ENCODE measurements around the gene LRRFIP1. TPM values are rescaled to one million over a fixed set of nuclear protein-coding genes. Genes with fewer than 3 reads are reported as not detected.

Gene LRRFIP1
- total RNA-seq, 1 donor from 2014 or later: 40.7 TPM

DNA sequence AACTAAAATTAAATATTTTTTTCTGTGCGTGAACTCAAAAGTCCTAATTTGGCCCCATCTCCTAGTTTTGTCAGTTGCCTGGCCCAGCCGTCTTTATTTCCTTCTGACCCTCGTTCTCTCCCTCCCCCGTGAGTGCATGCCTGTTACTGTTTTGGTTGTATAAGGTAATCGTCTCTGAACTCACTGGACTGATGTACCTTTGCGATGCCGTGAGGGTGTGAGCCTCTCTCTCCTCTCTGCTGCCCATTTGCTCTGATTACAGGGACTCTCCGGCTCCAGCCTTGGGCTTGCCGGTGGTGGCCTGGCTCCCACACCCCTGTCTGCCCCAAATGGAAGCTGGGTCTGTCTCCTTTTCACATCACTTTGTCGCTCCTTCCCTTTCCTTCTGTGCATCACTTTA is 104.7 kb downstream of the LRRFIP1 start:
- no peak overlapping the region for H3K4me3 Mint-ChIP-seq
- peaks cover 12% of the 10 kb centered on the region for H3K36me3 Mint-ChIP-seq
- Histone ChIP-seq H3K79me2 (ENCODE audit: low read depth) (no peaks in the 10 kb centered on the region), H3K9ac (no peak overlapping the region), H3K36me3 (no peaks in the 10 kb centered on the region), H3K27me3 (no peaks in the 10 kb centered on the region), H2AFZ (replicated peaks) (no peak overlapping the region), H3K9me3 (ENCODE audit: low read depth) (no peaks in the 10 kb centered on the region), H4K20me1 (ENCODE audit: low read depth) (peaks cover 28% of the 10 kb centered on the region), H3K4me3 (no peak overlapping the region), H3K4me2 (no peak overlapping the region), H3K4me1 (peaks cover 13% of the 10 kb centered on the region), H3K27ac (no peak overlapping the region), H3F3A (ENCODE audit: low read depth) (no peaks in the 10 kb centered on the region)
- H3K27me3 Mint-ChIP-seq (ENCODE audit: insufficient read depth, low read depth): peaks cover 5% of the 10 kb centered on the region
- no peak for TF ChIP-seq EZH2phosphoT487 (IDR thresholded peaks at IDR 0.05)
- no peak for TF ChIP-seq EZH2 (IDR thresholded peaks at IDR 0.05)
- TF ChIP-seq, protein P1, sequence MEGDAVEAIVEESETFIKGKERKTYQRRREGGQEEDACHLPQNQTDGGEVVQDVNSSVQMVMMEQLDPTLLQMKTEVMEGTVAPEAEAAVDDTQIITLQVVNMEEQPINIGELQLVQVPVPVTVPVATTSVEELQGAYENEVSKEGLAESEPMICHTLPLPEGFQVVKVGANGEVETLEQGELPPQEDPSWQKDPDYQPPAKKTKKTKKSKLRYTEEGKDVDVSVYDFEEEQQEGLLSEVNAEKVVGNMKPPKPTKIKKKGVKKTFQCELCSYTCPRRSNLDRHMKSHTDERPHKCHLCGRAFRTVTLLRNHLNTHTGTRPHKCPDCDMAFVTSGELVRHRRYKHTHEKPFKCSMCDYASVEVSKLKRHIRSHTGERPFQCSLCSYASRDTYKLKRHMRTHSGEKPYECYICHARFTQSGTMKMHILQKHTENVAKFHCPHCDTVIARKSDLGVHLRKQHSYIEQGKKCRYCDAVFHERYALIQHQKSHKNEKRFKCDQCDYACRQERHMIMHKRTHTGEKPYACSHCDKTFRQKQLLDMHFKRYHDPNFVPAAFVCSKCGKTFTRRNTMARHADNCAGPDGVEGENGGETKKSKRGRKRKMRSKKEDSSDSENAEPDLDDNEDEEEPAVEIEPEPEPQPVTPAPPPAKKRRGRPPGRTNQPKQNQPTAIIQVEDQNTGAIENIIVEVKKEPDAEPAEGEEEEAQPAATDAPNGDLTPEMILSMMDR (IDR thresholded peaks at IDR 0.05): no peak
- peaks cover 28% of the 10 kb centered on the region for H3K4me1 Mint-ChIP-seq
- DNase-seq (ENCODE audit: low spot score): no peak
- H3K9me3 Mint-ChIP-seq: no peaks in the 10 kb centered on the region
- H3K27ac Mint-ChIP-seq: no peak overlapping the region

DNA sequence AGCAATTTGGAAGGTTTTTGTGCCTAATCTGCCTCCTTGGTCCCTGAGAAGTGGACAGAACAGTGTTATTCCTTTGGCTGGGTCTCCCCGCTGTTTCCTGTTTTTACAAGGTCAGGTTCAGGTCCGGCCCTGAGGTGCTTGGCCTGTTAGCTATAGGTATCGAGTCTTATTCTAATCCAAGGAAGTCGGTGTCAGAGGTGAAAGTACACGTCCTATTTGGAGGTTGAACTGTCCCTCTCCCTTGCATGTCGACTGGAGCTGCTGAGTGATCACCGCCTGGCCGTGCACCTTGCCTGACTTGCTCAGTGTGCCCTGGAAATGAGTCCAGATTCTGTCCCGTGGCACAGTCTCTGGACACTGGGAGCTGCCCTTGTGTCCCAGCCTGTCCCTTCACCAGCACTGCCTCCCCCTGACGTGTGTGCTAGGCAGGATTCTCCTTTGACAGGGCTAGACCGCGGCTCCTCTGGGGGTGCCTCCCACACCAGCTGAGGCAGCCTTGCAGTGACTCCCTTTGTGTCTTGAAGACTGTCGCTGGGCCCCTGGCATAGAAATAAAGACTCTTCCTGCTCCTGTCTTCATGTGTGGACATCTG is 105.5 kb downstream of the LRRFIP1 start:
- Histone ChIP-seq H3K4me1 (peaks cover 13% of the 10 kb centered on the region), H2AFZ (replicated peaks) (no peak overlapping the region), H3K4me2 (no peak overlapping the region), H3K79me2 (ENCODE audit: low read depth) (no peaks in the 10 kb centered on the region), H3K27ac (no peak overlapping the region), H3K4me3 (no peak overlapping the region), H3K9me3 (ENCODE audit: low read depth) (no peaks in the 10 kb centered on the region), H3K36me3 (no peaks in the 10 kb centered on the region), H3F3A (ENCODE audit: low read depth) (no peaks in the 10 kb centered on the region), H3K9ac (no peak overlapping the region), H4K20me1 (ENCODE audit: low read depth) (peaks cover 28% of the 10 kb centered on the region), H3K27me3 (no peaks in the 10 kb centered on the region)
- Mint-ChIP-seq H3K9me3 (no peaks in the 10 kb centered on the region), H3K27ac (no peak overlapping the region), H3K4me1 (peaks cover 29% of the 10 kb centered on the region), H3K27me3 (ENCODE audit: insufficient read depth, low read depth) (peaks cover 5% of the 10 kb centered on the region), H3K4me3 (no peak overlapping the region), H3K36me3 (peaks cover 15% of the 10 kb centered on the region)
- TF ChIP-seq, protein P1 (IDR thresholded peaks at IDR 0.05): no peak
- no peak for TF ChIP-seq EZH2 (IDR thresholded peaks at IDR 0.05)
- TF ChIP-seq EZH2phosphoT487 (IDR thresholded peaks at IDR 0.05): no peak
- peak; percentile 36 for DNase-seq (ENCODE audit: low spot score)

DNA sequence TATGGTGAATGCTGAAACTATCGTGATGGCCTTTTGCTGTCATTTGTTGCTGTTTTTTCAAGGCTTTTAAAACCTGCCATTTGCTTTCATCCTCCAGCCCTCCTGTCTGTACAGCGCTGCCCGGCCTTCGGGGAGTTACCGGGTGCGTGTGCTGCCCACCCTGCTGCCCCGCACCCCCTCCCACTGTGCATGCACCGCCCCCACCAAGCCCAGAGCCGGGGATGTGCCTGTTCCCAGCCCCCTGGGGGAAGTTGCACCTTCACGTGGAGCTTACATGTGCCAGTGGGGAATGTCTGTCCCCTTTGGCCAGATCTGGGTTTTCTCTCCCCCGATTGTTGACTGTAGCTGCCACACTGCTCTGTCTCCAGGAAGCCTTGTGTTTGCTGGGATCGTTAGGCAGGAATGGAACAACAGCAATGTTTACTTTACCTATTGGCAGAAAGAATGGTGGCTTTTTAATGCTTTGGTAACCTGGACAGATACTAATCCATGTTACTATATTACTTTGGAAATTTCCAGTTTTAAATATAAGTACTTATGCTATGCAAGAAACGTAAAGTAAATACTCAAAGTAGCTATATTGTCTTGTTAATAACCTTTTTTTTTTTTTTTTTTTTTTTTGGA is 106.4 kb downstream of the LRRFIP1 start:
- Histone ChIP-seq H4K20me1 (ENCODE audit: low read depth) (peaks cover 28% of the 10 kb centered on the region), H3K27ac (no peak overlapping the region), H3K4me2 (peak overlapping the region; percentile 23), H3K4me1 (peaks cover 13% of the 10 kb centered on the region), H3K79me2 (ENCODE audit: low read depth) (no peaks in the 10 kb centered on the region), H3K27me3 (no peaks in the 10 kb centered on the region), H3K9ac (no peak overlapping the region), H3K4me3 (no peak overlapping the region), H3K9me3 (ENCODE audit: low read depth) (no peaks in the 10 kb centered on the region), H3K36me3 (no peaks in the 10 kb centered on the region), H3F3A (ENCODE audit: low read depth) (no peaks in the 10 kb centered on the region), H2AFZ (replicated peaks) (no peak overlapping the region)
- no peak overlapping the region for H3K4me3 Mint-ChIP-seq
- no peak for TF ChIP-seq EZH2phosphoT487 (IDR thresholded peaks at IDR 0.05)
- TF ChIP-seq, protein P1 (IDR thresholded peaks at IDR 0.05): no peak
- TF ChIP-seq EZH2 (IDR thresholded peaks at IDR 0.05): no peak
- H3K36me3 Mint-ChIP-seq: peaks cover 14% of the 10 kb centered on the region
- H3K27me3 Mint-ChIP-seq (ENCODE audit: insufficient read depth, low read depth): peaks cover 5% of the 10 kb centered on the region
- no peaks in the 10 kb centered on the region for H3K9me3 Mint-ChIP-seq
- no peak for DNase-seq (ENCODE audit: low spot score)
- peaks cover 36% of the 10 kb centered on the region for H3K4me1 Mint-ChIP-seq
- no peak overlapping the region for H3K27ac Mint-ChIP-seq

Data from neural progenitor cell (in vitro differentiated cells).